Upper lobe of left lung (tissue), 4 donors: ENCODE results near the gene MYNN.

Experiments used
- CTCF ChIP-seq, 6 experiments: fragments of 450-650 bp in 4 of 6; fragments of 200-600 bp in 2 of 6; sonication (generic) in 2 of 6; IDR thresholded peaks; one replicate each; pipeline ENCODE4 v1.5.1; 2016 to 2019; ENCODE audit warnings: antibody characterized with exemption in 6 of 6
- POLR2AphosphoS5 ChIP-seq, 2 donors: sonication (generic); formaldehyde crosslinking; IDR thresholded peaks; one replicate each; pipeline ENCODE4 v1.5.1; 2017; ENCODE audit warnings: antibody characterized with exemption in 2 of 2

GRCh38 chr3:169835533-169835932 is 62.3 kb downstream of the MYNN start:
- TF ChIP-seq CTCF (IDR thresholded peaks at IDR 0.05) (no peak), POLR2AphosphoS5 (IDR thresholded peaks at IDR 0.05) (no peak)
